GM20000 (cell line): ENCODE results near the gene NOTCH2.

Experiments
- DNase-seq: peaks from one replicate; pipeline ENCODE4 v3.0.0; 2012; ENCODE audit warnings: low spot score
- CTCF ChIP-seq: IDR thresholded peaks from 2 replicates; pipeline ENCODE4 v1.5.1; 2012; ENCODE audit warnings: mild to moderate bottlenecking, control low read depth; ENCODE audit errors: extremely low read depth, missing control alignments

Gene NOTCH2

GRCh38 chr1:119871881-119872280, 197.6 kb downstream of the NOTCH2 start:
- DNase-seq = no peak
- TF ChIP-seq CTCF = no peak

DNA sequence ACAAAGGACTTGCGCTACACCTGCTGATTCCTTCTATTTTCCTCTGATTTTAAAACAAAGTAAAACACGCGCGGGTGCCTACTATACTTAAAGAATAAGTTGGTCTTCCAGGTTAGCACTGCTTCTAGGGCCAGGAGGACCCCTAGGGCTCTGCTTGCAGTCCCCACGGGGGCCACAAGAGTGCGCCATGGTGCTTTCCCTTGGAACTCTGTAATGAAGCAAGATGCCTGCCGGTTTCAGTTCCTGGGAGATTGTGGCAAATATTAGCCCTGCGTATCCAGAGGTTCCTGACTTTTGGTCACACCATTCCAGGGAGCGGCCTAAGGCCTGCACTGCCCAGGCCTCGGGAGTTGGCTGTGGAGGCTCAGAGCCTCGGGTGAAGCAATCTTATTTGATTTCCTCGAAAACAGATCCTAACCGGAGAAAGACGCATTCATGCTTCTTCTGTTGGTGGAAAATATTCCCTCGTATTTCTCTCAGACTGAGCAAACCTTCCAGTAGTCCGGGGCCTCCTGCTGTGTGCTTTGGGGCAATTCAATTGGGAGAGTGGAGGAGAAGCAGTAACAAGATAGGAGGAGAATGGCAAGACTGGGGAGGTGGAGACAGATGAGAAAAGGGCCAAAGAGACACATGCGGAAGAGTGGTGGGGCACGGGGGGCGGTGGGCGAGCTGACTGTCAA, 198.4 kb downstream of the NOTCH2 start:
- DNase-seq = peak; percentile 66
- peak; percentile 73 for TF ChIP-seq CTCF

- TF ChIP-seq CTCF = no peak
Observed at GRCh38 chr1:119869995-119870394, 199.5 kb downstream of the NOTCH2 start.

GRCh38 chr1:119868176-119868575, 201.3 kb downstream of the NOTCH2 start:
- no peak for DNase-seq
- no peak for TF ChIP-seq CTCF

More at GRCh38 chr1:119869995-119870394, 199.5 kb downstream of the NOTCH2 start:
- no peak for DNase-seq

- DNase-seq = no peak
- no peak for TF ChIP-seq CTCF
Observed at GRCh38 chr1:119866451-119866850, 203.0 kb downstream of the NOTCH2 start.

DNA sequence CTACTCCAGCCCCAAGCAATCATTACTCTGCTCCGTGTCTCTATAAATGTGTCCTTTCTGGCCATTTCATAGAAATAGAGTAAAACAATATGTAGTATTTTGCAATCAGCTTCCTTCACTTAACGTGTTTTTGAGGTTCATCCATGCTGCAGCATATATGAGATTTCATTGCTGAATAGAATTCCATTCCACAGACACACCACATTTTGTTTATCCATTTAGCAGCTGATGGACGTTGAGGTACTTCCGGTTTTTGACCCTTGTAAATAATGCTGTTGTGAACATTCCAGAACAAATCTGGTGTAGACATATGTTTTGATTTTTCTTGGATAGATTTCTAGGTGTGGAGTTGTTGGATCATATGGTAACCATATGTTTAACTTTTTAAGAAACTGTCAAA, 203.8 kb downstream of the NOTCH2 start:
- TF ChIP-seq CTCF = no peak
- DNase-seq = no peak

DNA sequence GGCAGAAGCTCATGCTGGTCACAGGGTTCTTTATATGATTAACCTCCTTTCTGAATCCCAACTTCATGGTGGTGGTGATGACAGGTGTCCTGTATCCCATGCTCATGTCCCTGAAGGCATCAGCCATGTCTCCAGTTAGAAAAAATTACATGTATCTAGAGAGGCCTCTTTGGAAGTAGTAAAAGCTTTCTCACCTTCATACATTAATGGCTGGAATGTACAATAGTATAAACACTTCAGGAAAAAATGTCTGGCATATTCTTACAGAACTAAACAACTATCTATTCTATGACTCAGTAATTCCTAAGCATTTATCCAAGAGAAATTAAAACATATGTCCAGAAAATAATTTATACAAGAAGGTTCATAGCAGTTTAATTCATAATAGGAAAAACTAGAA, 207.2 kb downstream of the NOTCH2 start:
- DNase-seq = no peak
- no peak for TF ChIP-seq CTCF
